ENCODE measurements around the gene ITPRID2. TPM values are rescaled to one million over a fixed set of nuclear protein-coding genes. Genes with fewer than 3 reads are reported as not detected.

Gene ITPRID2
- total and polyA plus RNA-seq, 2 of the 8 experiments (the other 6 are each of a cell fraction or from before 2014, with no cell fraction given), result 1.9 to 12.6 TPM

GRCh38 chr2:181948227-181948626 is 56.7 kb downstream of the ITPRID2 start (continued):
- TF ChIP-seq RNF2 (IDR thresholded peaks at IDR 0.05; ENCODE audit: borderline replicate concordance, low read depth, low read length, missing control alignments, poor library complexity, severe bottlenecking), result no peak
- TF ChIP-seq CREB1 (IDR thresholded peaks at IDR 0.05), result no peak
- no peak for TF ChIP-seq TCF12 (IDR thresholded peaks at IDR 0.05; ENCODE audit: low read depth, low read length)
- TF ChIP-seq CHD1 (IDR thresholded peaks at IDR 0.05; ENCODE audit: low read depth, low read length), result no peak
- TF ChIP-seq KDM5A (IDR thresholded peaks at IDR 0.05; ENCODE audit: low read length), result no peak
- no peak for TF ChIP-seq NRF1 (IDR thresholded peaks at IDR 0.05; ENCODE audit: low read depth, low read length)
- TF ChIP-seq CTBP2 (IDR thresholded peaks at IDR 0.05; ENCODE audit: borderline replicate concordance, insufficient read depth, insufficient read length, low read length), result no peak
- no peak for TF ChIP-seq JUND (IDR thresholded peaks at IDR 0.05; ENCODE audit: low read length)

Data from H1 (cell line).